GM12878 (cell line): ENCODE measurements around the gene SLC39A13. TPM values are rescaled to one million over a fixed set of nuclear protein-coding genes. Genes with fewer than 3 reads are reported as not detected.

Source experiments
- ATAC-seq: fragments of 200-7000 bp; cut with Tn5 transposase; 3 replicates; pipeline ENCODE4 v1.9.1; 2020; ENCODE audit warnings: mild to moderate bottlenecking, moderate library complexity
- BruUV-seq: library from RNA; stranded (reverse); fragments of 400-500 nt; replicated peaks from 2 replicates; lab custom pipeline; 2021; lab: Mats Ljungman, UMichigan
- CTCF ChIA-PET: fragments of 300-600 bp; sonication (Branson Sonifier 250); formaldehyde crosslinking; extraction: SDS; loops from one replicate; lab custom pipeline; 2021; ENCODE audit warnings: inconsistent platforms; lab: Yijun Ruan, JAX
- POLR2A ChIA-PET: fragments of 350-600 bp; formaldehyde crosslinking; extraction: SDS; loops from one replicate; lab custom pipeline; 2021; ENCODE audit warnings: inconsistent platforms; lab: Charles Lee
- RAD21 ChIA-PET: fragments of 300-600 bp; sonication (Branson Sonifier 250); formaldehyde crosslinking; loops from one replicate; lab custom pipeline; 2023; ENCODE audit warnings: antibody characterized with exemption; ENCODE audit not compliant: unreplicated experiment; lab: Charles Lee
- SMC1A ChIA-PET: fragments of 300-600 bp; sonication (Branson Sonifier 250); formaldehyde crosslinking; loops from one replicate; lab custom pipeline; 2023; ENCODE audit not compliant: unreplicated experiment, uncharacterized antibody; lab: Charles Lee
- DNase-seq: peaks from one replicate; pipeline ENCODE4 v3.0.0-alpha.2; 2011; ENCODE audit warnings: low read depth, low spot score
- FAIRE-seq: peaks from 3 replicates; lab custom pipeline; 2011; peaks lifted over from hg19 to GRCh38; lab: Jason Lieb, UNC
- H2AFZ ChIP-seq: 2 replicates; pipeline ENCODE4 v1.6.0; 2011; ENCODE audit warnings: low read depth, low read length, control low read depth; ENCODE audit not compliant: control insufficient read depth
- H3K27ac ChIP-seq: 2 replicates; pipeline ENCODE4 v1.5.1; 2011; ENCODE audit warnings: control low read depth; ENCODE audit not compliant: control insufficient read depth, insufficient read depth
- H3K27me3 ChIP-seq, 2 experiments: replicated peaks in 1 of 2; 2 replicates each; pipeline versions ENCODE4 v1.6.0 to v1.6.1; 2011; ENCODE audit warnings: low read length in 1 of 2; ENCODE audit not compliant: control insufficient read depth in 2 of 2, insufficient read depth in 2 of 2
- H3K36me3 ChIP-seq, 2 experiments: 2 replicates each; pipeline ENCODE4 v1.5.1; 2011; ENCODE audit warnings: low read length in 1 of 2; ENCODE audit not compliant: control insufficient read depth in 2 of 2, insufficient read depth in 2 of 2
- H3K4me1 ChIP-seq: 2 replicates; pipeline ENCODE4 v1.6.1; 2011; ENCODE audit warnings: mild to moderate bottlenecking, low read length, moderate library complexity, mixed read lengths; ENCODE audit not compliant: control insufficient read depth, insufficient read depth
- H3K4me2 ChIP-seq: 2 replicates; pipeline ENCODE4 v1.6.0; 2011; ENCODE audit warnings: control low read depth; ENCODE audit not compliant: control insufficient read depth, insufficient read depth
- H3K4me3 ChIP-seq: fragments of 200-600 bp; sonication (generic); 2 replicates; pipeline ENCODE4 v1.5.1; 2016
- H3K79me2 ChIP-seq: 2 replicates; pipeline ENCODE4 v1.6.0; 2011; ENCODE audit warnings: low read length; ENCODE audit not compliant: control insufficient read depth, insufficient read depth
- H3K9ac ChIP-seq: 2 replicates; pipeline ENCODE4 v1.8.0; 2011; ENCODE audit warnings: low read length, control low read depth, mixed read lengths; ENCODE audit not compliant: control insufficient read depth, insufficient read depth
- H3K9me3 ChIP-seq: replicated peaks from 3 replicates; pipeline ENCODE4 v1.5.1; 2011; ENCODE audit warnings: mild to moderate bottlenecking, low read length; ENCODE audit not compliant: control insufficient read depth, insufficient read depth
- H4K20me1 ChIP-seq: 2 replicates; pipeline ENCODE4 v1.6.0; 2011; ENCODE audit not compliant: control insufficient read depth, insufficient read depth
- CREB1 ChIP-seq: IDR thresholded peaks from 2 replicates; pipeline ENCODE4 v1.6.1; 2012; ENCODE audit warnings: low read depth, mild to moderate bottlenecking, inconsistent platforms
- HDAC6 ChIP-seq: fragments of 200-600 bp; sonication (generic); IDR thresholded peaks from one replicate; pipeline ENCODE4 v1.8.0; 2017; ENCODE audit warnings: antibody characterized with exemption; ENCODE audit not compliant: unreplicated experiment
- MAX ChIP-seq: IDR thresholded peaks from 2 replicates; pipeline ENCODE4 v1.6.1; 2012; ENCODE audit warnings: low read depth, low read length, improper control_type of control experiment
- MLLT1 ChIP-seq: fragments of 450-650 bp; IDR thresholded peaks from 2 replicates; pipeline ENCODE4 v1.6.1; 2016; ENCODE audit warnings: mild to moderate bottlenecking
- MXI1 ChIP-seq: fragments of 150-350 bp; IDR thresholded peaks from 2 replicates; pipeline ENCODE4 v1.6.1; 2011; ENCODE audit warnings: low read depth, mild to moderate bottlenecking, inconsistent platforms, low read length, improper control_type of control experiment
- NBN ChIP-seq: fragments of 450-650 bp; IDR thresholded peaks from 2 replicates; pipeline ENCODE4 v1.6.1; 2016
- NFIC ChIP-seq: IDR thresholded peaks from 2 replicates; pipeline ENCODE4 v1.6.1; 2012; ENCODE audit warnings: low read depth, mild to moderate bottlenecking, inconsistent platforms, low read length, moderate library complexity
- NFYB ChIP-seq: IDR thresholded peaks from 2 replicates; pipeline ENCODE4 v1.6.1; 2011; ENCODE audit warnings: low read depth, mild to moderate bottlenecking, low read length, improper control_type of control experiment, moderate library complexity; ENCODE audit not compliant: insufficient read depth
- PML ChIP-seq: IDR thresholded peaks from 2 replicates; pipeline ENCODE4 v1.6.1; 2012; ENCODE audit warnings: low read length, inconsistent platforms
- POLR2AphosphoS5 ChIP-seq: IDR thresholded peaks from 2 replicates; pipeline ENCODE4 v1.6.1; 2011; ENCODE audit warnings: mild to moderate bottlenecking, low read length, inconsistent platforms
- RFX5 ChIP-seq: IDR thresholded peaks from 2 replicates; pipeline ENCODE4 v1.6.1; 2011; ENCODE audit warnings: low read depth, low read length, improper control_type of control experiment
- SMC3 ChIP-seq: IDR thresholded peaks from 2 replicates; pipeline ENCODE4 v1.6.1; 2011; ENCODE audit warnings: low read length, improper control_type of control experiment, borderline replicate concordance
- WGBS: methylation state at CpG from one replicate; pipeline ENCODE4 v1.1.6; 2016; ENCODE audit warnings: low lambda C conversion rate; ENCODE audit not compliant: insufficient replicate concordance, insufficient coverage; ENCODE audit errors: missing lambda C conversion rate; 5-methylcytosine and 5-hydroxymethylcytosine counted together
- in situ Hi-C: fragments of 300-500 bp; cut with MboI; formaldehyde crosslinking; loops from 9 replicates; pipeline ENCODE4 v1.14.3; 2018; ENCODE audit warnings: mixed read lengths
- intact Hi-C: fragments of 100-400 bp; cut with micrococcal nuclease; formaldehyde crosslinking; loops from one replicate; pipeline ENCODE4 v1.14.2; 2022; ENCODE audit not compliant: unreplicated experiment
- polyA plus RNA-seq, 11 experiments: library from polyadenylated mRNA; depleted of rRNA in 4 of 11; unstranded in 6 of 11; stranded (reverse) in 5 of 11; fragments of >200 nt; fragmentation: Nextera tagmentation in 4 of 11; fragmentation: Illumina TruSeq in 1 of 11; extraction: Ambion mirVana in 4 of 11; extraction: Trizol in 1 of 11; gene quantifications; 1 replicate in 1 of 11; 2 replicates in 10 of 11; pipeline versions ENCODE4 v1.2.1 to v1.2.3, GENCODE V29; 2011 to 2016; ENCODE audit warnings: inconsistent platforms in 2 of 11, missing spikeins in 2 of 11, low read depth in 1 of 11
- total RNA-seq, 4 experiments: library from RNA; depleted of rRNA in 3 of 4; stranded (reverse); fragments of >200 nt in 3 of 4; fragmentation: Illumina TruSeq in 1 of 4; extraction: Trizol in 1 of 4; gene quantifications; 2 replicates each; pipeline versions ENCODE4 v1.2.1 to v1.2.3, GENCODE V29; 2013 to 2021

SLC39A13 gene
- total and polyA plus RNA-seq, 10 of the 15 experiments (the other 5 are each of a cell fraction or from before 2014, with no cell fraction given) = 0.23 to 19.8 (median 6.3) TPM

- no peak overlapping the region for H3K9ac ChIP-seq
- BruUV-seq = no TSS peak
- in situ Hi-C loops = no loop called here
- ChIA-PET RAD21 (no interaction called here), POLR2A (no interaction called here), SMC1A (no interaction called here)
- intact Hi-C loops = no loop called here
- no peaks in the 10 kb centered on the region for H3K36me3 ChIP-seq
- H3K79me2 ChIP-seq = no peaks in the 10 kb centered on the region
- no peaks in the 10 kb centered on the region for H3K4me1 ChIP-seq
- WGBS = 78% methylated on average over 4 of the region's 4 CpGs
- H3K4me3 ChIP-seq = no peak overlapping the region
- FAIRE-seq (no peak), ATAC-seq (no peak), DNase-seq (no peak)
- no peak overlapping the region for H3K27ac ChIP-seq
- H3K9me3 ChIP-seq = no peaks in the 10 kb centered on the region
- H4K20me1 ChIP-seq = no peaks in the 10 kb centered on the region
- H2AFZ ChIP-seq = no peak overlapping the region
- no peaks in the 10 kb centered on the region for H3K27me3 ChIP-seq
- H3K4me2 ChIP-seq = no peak overlapping the region
- no peak for TF ChIP-seq NFIC
- TF ChIP-seq MLLT1 = no peak
- no peak for TF ChIP-seq NFYB
- no peak for TF ChIP-seq MAX
- no peak for TF ChIP-seq RFX5
- TF ChIP-seq SMC3 = no peak
- TF ChIP-seq MXI1 = no peak
- TF ChIP-seq NBN = no peak
- TF ChIP-seq CREB1 = no peak
- TF ChIP-seq HDAC6 = no peak
- TF ChIP-seq PML = no peak
- TF ChIP-seq POLR2AphosphoS5 = no peak
- TF ChIP-seq, all 136 proteins: peak for 0
- CTCF ChIA-PET = interaction anchor here (1.8 kb wide), 1 partner anchor 10 kb away, joined by 5 read pairs; no protein-coding TSS in a partner anchor
Observed at GRCh38 chr11:47384498-47384897, 23.9 kb upstream of the SLC39A13 start.
